Rectal smooth muscle tissue (tissue), 1 donor: ENCODE measurements around the gene DMRTB1.

Experiments used
- H3K27ac ChIP-seq: one replicate; pipeline ENCODE4 v1.7.0; 2013; ENCODE audit warnings: low read depth, low read length, inconsistent platforms
- H3K27me3 ChIP-seq: one replicate; pipeline ENCODE4 v1.7.0; 2013; ENCODE audit warnings: low read length; ENCODE audit not compliant: control insufficient read depth, insufficient read depth
- H3K36me3 ChIP-seq: one replicate; pipeline ENCODE4 v1.7.0; 2013; ENCODE audit warnings: low read length; ENCODE audit not compliant: control insufficient read depth, insufficient read depth
- H3K4me1 ChIP-seq: one replicate; pipeline ENCODE4 v1.7.0; 2013; ENCODE audit warnings: low read length; ENCODE audit not compliant: control insufficient read depth, insufficient read depth
- H3K4me3 ChIP-seq: one replicate; pipeline ENCODE4 v1.7.0; 2013; ENCODE audit warnings: low read length
- H3K9ac ChIP-seq: one replicate; pipeline ENCODE4 v1.7.0; 2013; ENCODE audit warnings: low read length

The DMRTB1 gene

DNA sequence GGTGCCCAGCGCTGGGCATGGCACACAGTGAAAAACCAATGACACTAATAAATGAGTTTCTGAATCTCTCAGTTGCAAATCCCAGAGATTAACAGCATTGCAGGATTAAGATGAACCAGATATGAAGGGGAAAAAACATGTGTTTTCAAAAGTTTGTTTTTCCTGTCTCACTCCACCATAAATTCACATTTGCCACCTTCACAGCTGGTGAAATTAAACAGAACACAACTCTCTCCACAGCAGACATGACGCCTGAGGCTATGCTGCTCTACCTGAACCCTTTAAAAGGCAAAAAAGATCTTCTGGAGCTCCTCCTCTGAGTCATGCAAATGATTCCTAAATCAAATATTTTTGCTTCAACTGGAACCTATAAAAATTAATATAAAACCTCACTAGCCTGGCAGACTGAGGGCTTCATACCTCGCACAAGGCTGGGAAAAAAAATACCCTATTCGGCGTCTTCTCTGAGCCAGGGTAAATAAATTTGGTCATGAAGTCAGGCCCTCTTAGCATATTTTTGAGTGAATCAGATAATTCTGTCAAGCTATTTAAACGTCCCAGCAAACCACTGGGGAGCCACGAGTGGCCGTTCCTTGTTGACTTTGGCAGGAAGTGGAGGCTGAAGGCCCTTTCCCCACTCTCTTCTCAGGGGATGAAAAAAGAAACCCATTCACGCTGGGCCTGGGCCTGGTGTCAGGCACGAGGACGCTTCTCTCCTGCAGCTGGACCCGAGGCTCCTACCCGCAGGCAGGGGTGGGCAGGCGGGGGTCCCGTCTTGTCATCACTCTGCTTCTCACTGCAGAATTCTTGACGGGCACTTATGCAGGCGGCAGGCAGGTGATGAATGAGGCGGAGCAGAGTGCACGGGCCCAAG, 53.0 kb downstream of the DMRTB1 start:
- Histone ChIP-seq H3K27ac (peak overlapping the region; percentile 64), H3K36me3 (no peaks in the 10 kb centered on the region), H3K4me1 (peaks cover 15% of the 10 kb centered on the region)

GRCh38 chr1:53512807-53513755, 53.9 kb downstream of the DMRTB1 start:
- Histone ChIP-seq H3K4me1 (peaks cover 15% of the 10 kb centered on the region), H3K36me3 (no peaks in the 10 kb centered on the region), H3K27ac (peak overlapping the region; percentile 64), H3K4me3 (no peak overlapping the region), H3K9ac (no peak overlapping the region), H3K27me3 (no peaks in the 10 kb centered on the region)

More for the DNA sequence above, 53.0 kb downstream of the DMRTB1 start:
- H3K9ac ChIP-seq: no peak overlapping the region
- H3K4me3 ChIP-seq: no peak overlapping the region
- no peaks in the 10 kb centered on the region for H3K27me3 ChIP-seq

DNA sequence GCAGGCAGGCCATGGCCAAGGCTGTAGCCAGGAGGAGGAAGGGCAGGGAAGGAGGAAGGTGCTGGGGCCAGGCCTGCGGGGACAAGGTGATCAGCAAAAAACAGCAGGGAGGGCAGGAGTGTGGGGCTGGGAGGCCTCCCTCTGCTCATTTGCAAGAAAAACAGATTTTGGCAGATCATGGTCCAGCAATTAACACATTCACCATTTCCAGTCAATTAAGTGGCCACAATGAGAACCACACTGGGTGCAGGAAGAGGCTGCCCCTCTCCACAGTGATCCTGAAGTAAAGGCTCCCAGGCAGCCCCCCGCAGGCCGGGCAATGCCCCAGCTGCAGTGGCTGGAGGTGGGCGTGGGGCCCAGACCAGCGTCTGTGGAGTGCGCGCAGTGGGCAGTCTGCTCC, 54.6 kb downstream of the DMRTB1 start:
- Histone ChIP-seq H3K27me3 (no peaks in the 10 kb centered on the region), H3K27ac (no peak overlapping the region), H3K36me3 (no peaks in the 10 kb centered on the region), H3K4me1 (peaks cover 15% of the 10 kb centered on the region), H3K4me3 (no peak overlapping the region), H3K9ac (no peak overlapping the region)

- H3K9ac ChIP-seq: no peak overlapping the region
- no peak overlapping the region for H3K4me3 ChIP-seq
- H3K36me3 ChIP-seq: no peaks in the 10 kb centered on the region
- peaks cover 15% of the 10 kb centered on the region for H3K4me1 ChIP-seq
- no peaks in the 10 kb centered on the region for H3K27me3 ChIP-seq
- no peak overlapping the region for H3K27ac ChIP-seq
These were observed 55.2 kb downstream of the DMRTB1 start for GRCh38 chr1:53514436-53514835.

DNA sequence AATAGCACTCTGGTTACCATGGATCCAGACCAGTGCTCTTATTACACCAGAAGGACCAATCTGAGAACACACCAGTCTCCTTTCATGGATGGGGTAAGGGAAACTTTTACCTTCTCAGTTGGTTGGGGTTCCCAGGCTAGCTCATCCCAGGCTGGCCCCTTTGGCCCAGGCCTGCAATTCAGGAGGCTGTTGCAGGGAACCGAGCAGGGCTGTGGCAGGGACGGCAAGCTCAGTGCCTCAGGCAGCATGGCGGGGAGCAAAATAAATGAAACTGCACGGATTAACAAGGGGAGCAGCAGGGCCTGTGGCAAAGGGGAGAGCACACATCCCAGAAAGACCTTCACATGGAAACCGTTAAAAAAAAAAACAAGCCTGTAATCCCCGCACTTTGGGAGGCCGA, 57.0 kb downstream of the DMRTB1 start:
- Histone ChIP-seq H3K36me3 (no peaks in the 10 kb centered on the region), H3K27me3 (no peaks in the 10 kb centered on the region), H3K4me1 (peaks cover 15% of the 10 kb centered on the region), H3K4me3 (no peak overlapping the region), H3K27ac (no peak overlapping the region), H3K9ac (no peak overlapping the region)
